HG03045 (cell line): ENCODE measurements around the gene RAMP3.

ENCODE experiments used
- ATAC-seq: cut with Tn5 transposase; IDR thresholded peaks from one replicate; pipeline ENCODE4 v1.9.1; 2021; ENCODE audit warnings: mild to moderate bottlenecking, moderate library complexity; ENCODE audit not compliant: unreplicated experiment

Gene RAMP3

DNA sequence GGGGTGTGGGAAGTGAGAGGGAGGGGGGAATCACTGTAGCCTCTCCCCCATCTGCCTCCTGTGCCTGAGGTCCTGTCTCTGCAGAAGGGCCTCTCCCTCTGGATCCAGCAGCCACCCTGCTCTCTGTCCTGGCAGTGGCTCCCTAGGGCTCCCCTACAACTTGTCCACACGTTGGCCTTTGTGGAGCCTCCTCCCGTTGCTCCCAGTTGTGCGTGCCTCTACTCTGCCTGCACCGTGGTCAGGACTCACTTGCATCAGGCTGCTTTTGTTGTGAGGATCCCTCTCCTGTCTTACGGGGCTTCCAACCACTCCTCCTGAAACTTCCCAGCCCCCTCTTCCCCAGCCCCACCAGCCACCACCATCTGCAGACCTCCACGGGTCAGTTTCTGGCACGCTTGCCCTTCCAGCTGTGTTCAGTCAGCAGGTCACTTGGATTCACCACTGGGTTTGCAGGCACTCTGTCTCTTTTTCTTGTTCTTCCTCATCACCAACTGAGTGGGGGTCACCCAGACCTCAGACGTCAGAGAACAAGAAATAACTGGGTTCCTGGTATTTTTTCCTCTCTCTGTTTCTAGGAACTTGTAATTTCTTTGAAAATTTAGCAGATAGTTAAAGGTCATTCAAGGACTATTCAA is 62.3 kb downstream of the RAMP3 start:
- ATAC-seq: no peak

DNA sequence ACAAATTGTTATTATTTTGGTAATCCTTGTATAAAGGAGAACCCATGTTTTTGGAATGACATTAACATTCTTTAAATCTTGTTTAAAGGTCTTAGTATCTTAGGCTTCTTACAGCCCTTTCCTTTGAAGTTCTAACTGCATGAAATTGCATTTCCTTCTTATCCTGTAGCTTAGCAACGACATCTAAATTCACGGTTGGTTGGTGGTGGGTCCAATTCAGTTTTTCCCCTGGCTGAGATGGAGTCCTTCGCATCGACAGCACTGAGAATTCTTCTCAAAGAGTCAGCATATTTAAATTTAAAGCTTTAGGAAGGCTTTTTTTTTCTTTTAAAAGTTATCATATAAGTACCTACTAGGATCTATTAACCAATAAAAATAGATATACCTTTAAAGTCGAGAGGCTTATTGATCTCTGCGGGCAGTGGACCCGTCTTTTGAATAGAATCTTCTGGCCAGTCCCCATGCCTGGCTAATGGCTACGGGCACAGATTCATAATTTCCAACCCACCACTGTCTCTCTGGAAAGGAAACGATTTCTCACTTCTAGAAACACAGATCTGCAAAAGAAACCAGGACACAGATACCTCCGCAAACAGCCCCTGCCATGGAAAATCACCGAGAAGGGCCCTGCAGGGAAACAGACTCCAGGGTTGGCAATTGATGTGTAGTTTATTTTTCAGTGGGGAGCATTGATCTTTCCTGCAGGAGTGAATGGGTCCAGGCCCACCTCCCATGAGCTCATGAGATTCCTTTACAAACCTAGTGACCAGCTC is 63.4 kb downstream of the RAMP3 start:
- ATAC-seq: no peak

DNA sequence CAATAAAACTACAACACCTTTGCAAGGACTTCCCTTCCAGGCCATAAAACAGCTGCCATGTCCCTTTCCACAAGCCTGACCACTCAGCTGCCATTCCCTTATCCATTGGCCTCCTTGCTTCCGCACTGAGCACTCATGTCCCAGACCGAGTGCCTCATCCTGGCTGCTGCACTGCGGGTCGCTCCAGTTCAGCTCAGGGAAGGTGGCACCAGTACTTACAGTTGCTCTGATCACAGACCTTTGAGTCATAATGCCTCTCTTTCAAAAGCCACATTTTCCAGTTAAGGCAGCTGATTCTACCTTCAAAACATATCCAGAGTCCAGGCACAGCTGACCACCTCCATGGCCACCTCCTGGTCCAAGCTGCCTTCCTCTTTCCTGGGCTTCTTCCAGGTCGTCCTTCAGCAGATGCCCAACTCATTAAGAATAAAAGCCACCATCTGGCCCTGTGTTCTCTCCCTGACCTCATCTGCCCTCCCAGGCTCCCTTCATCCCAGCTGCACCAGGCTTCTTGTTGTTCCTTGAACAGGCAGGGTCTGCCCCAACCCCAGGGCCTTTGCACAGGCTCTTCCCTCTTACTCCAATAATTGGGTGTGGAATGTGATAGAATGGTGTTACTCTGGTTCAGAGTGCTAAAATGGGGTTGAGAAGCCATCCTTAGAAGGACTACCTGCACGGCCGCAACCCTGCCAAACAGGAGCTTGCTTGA is 64.5 kb downstream of the RAMP3 start:
- no peak for ATAC-seq

DNA sequence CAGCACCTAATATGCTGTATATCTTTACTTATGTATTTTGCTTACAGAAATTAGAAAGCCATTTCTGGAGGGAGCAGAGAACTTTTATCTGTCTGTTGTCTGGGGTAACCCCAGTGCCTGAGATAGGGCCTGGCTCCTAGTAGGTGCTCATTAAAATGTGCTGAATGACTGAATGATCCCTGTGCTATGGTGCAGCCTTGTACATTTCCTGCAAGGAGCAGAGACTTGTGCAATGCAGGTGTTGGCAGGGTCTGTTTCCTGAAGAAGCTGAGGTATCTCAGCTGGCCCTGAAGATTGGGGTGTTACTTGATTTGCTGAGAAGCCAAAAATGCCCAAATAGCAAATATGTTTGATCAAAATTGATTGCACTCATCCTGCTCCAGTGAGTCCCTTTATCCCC is 65.5 kb downstream of the RAMP3 start:
- no peak for ATAC-seq

DNA sequence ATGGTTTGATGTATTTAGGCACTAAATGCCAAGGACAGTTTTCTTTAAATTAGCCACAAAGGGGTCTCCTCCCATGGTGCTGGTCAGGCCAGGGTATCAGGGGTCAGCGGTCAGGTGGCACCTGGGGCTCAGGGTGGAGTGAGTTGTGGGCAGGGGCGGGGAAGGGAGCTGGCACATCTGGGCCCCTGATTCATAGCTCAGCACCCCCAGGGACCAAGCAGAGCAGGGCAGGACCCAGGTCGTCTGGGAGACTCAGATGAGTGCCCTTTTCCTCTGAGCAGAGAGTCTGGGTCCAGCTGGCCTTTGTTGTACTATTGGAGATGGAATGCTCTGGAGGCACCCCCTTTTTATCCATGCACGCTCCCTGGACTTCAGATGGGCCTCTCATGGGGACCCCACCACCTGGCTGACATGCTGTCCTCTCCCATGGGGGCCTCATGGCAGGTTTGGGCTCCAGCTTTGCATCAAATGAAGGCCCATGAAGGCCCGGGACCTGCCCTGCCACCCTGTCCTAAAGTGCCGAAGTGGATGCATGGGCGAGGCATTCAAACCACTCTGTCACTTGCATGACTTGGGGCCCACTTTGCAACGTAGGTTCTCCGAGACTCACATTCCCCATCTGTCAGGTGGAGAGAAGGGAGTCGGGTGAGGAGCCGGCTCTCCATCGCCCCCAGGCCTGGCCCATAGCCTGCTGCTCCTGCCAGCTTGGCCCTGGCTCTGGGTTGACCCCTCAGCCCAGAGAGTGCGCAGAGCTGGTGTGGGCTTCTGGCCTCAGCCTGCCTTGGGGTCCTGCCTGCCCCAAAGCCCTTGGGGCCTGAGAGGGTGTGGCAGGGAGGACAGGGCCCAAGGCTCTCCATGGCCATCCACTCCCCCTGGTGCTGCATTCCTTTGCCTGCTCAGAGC is 66.4 kb downstream of the RAMP3 start:
- ATAC-seq: no peak

DNA sequence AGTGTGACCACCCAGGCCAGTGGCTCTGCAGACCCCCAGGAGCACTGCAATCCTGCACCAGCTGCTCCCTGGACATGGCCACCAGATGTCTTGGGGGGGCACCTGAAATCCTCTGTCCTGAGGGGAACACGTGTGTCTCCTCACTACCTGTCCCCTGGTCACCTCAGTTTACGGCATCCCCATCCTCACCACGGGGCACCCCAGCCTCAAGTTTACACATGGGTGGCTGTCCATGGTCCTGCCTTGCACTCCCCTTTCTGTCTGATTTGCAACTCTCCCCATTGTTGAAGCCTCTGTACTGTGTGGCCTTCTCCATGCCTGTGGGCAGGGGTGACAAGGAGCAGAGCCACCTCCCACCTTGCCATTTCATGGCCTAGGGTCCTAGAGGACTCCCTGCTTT is 67.2 kb downstream of the RAMP3 start:
- no peak for ATAC-seq

DNA sequence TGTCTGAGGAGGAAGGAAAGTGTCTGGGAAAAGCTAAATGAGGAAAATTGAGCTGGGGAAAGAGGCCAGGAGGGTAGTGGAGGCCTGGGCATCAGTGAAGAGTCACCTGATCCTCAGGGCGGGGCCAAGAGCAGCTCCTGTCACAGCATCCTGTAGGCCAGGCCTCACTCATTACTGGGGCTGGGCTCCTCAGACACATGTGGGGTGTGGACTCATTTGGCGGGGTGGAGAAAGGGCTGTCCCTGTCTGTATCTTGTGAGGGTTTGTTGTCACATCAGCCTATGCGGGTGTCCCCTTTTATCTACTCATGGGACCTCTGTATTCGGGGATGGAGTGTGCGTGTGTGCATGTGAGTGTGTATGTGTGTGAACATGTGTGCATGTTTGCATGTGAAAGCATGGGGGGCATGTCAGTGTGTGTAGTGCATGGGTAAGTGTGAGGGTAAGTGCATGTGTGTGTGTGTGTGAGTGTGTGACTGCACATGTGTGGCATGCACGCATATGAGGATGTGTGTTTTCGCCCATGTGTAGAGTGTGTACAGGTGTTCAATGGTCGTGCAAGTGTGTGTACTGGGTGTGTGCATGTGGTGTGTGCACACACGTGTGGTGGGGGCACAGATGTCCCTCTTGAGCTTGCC is 67.8 kb downstream of the RAMP3 start:
- no peak for ATAC-seq

DNA sequence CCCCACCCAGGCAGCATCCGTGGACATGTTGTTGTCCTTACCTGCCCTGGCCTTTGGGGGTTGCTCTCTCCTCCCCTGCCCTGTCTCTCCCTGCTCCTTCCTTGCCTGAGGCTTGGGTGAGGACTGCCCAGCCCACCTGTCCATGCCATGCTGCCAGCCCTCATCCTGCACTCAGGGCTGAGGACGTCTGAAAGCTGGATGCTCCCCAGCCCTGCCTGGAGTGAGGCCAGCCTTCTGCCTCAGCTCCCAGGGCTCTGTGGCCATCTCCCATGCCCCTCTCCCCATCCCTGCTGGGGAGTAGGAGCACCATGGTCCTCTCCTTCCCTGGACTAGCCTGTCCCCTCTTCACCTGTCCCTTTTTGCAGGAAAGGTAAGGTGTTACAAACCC is 68.4 kb downstream of the RAMP3 start:
- ATAC-seq: no peak

DNA sequence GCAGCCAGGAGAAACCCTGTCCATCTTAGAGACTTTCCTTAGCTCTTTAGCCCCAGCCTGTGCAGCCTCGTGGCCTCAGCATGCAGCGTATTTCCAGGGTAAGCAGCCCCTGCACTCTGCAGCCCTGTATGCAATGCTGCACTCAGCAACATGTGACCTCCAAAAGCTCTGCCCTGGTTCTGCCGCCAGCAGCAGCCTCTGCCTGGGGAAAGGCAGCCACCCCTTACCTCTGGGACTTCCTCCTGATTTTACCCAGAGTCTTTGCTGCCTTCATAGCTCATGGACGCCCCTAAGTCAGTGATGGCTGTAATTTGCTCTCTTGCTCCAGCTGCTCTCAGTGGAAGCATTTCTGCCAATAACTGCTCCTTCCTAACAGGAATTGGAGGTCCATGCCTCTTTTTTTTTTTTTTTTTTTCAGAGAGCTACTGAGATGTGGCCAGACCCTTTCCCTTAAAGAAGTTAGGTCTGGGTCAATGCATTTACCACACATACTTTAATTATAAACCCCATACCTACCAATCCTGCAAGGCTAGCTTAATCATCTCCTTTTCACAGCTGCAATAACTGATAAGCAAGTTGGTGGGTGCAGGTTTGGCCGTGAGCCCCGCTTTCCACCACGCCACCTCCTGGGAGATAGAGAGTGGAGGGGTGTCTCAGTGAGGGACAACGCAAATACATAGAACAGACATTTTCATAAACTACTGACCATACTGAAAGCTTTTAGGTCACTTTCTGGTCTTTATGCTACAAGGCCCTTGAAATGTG is 71.7 kb downstream of the RAMP3 start:
- no peak for ATAC-seq

DNA sequence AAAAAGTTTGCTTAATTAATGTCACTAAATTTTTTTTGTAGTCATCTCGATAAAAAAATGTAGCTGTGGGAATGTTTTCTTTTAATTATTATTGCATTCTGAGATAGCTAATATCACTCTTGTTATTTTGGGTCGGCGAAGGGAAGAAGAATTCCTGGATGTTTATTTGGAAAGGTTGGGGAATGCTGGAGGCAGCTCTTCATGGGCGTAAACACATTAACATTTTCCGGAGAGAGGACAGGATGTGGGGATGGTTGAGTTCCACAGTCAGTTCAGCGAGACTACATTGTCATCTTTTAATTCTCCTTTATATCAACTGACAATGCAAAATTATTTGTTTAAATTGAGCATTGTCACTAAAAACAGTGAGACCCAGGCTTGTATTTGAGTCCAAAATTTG is 72.5 kb downstream of the RAMP3 start:
- no peak for ATAC-seq

DNA sequence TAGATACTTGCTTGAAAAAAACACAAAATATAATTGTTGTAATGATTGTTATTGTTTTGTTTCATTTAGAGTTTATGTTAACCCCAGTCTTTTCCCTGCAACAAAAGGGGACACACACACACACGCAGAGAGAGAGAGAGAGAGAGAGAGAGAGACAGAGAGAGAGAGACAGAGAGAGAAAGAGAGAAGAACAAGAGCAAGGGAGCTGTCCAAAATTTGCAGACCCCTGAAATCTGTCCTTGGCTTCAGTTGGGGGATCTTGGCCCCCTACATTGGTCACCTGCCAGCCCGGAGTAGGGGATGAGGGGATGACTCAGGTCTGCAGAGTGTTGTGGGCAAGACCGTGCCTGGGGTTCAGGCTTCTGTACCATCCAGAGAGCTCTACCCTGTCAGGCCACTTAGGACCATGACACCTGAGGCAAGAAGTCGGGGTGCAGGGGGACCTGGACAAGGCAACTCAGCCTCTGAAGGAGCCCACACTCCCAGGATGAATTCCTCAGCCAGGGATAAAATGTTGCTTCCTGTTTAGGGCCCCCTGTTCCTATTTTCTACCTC is 73.1 kb downstream of the RAMP3 start:
- no peak for ATAC-seq

DNA sequence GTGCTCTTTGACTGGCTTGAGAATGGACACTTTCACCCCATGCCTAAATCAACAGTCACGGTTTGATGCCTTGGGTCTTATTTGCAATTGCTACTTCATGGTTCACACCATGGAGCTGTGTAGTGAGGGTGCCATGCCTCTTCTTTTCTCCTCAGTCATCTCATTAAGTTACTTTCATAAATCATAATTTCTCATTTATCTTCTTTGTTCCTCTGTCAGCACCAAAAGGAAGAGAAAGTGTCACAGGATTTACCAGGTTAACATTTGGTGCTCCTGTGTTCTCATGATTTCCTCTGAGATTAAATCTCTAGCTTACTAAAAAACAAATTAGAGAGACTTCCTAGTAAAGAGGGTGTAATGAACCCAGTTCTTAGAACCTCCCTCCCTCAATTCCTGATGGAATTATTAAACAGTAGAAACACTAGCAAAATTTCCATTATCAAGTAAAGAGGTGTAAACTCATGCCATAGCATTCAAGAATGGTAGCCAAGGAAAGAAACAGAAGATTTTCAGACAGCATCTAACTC is 75.7 kb downstream of the RAMP3 start:
- ATAC-seq: no peak
